ENCODE measurements around the gene GABRE.

The GABRE gene

DNA sequence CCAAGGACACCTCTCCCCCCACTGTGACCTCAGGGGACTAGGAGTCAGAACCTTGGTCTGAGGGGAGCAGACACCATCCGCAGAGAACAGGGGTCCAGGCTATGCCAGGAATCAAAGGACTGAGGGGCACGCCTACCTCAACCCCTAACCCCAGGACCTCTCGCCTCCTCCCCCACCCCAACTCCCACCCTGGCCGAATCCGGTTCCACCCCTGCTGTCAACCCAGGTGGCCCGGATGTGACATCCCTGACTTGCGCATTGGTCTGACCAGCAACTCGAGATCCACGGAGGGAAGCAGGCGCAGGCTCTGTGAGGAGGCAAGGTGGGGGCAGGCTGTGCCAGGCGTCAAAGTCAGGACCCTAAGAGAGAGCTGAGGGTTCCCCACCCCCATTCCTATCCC, 62.3 kb downstream of the GABRE start:
- in situ Hi-C loops (cut with HindIII; ENCODE audit: low sequenced_read_pairs), result no loop called here
- DNase-seq (ENCODE audit: low read depth), result no peak
- no peak overlapping the region for H3K4me3 ChIP-seq (ENCODE audit: low read depth, low read length)
- no peak for TF ChIP-seq CTCF (IDR thresholded peaks at IDR 0.05; ENCODE audit: low read depth, low read length, missing control alignments)

DNA sequence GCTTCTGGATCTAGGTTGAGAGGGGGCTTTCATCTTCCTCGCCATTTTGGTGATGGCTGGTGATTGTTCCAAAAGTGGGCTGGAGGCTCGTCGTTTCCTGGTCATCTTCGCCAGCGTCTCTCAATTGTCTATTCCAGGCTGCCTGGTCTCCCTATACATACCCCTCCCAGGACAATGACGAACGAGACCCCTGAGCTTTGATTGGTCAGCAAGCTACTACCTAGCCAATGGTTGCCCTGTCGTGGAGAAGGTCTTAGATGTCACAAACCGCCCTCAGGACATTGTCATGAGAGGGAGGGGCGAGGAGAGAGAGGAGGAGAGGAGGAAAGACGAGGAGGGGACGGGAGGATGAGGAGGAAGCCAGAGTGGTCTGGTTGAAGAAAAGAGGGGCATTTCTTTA, 69.5 kb downstream of the GABRE start:
- no peak for TF ChIP-seq CTCF (IDR thresholded peaks at IDR 0.05; ENCODE audit: low read depth, low read length, missing control alignments)

More for the DNA sequence above, 69.5 kb downstream of the GABRE start:
- DNase-seq (ENCODE audit: low read depth), result no peak
- H3K4me3 ChIP-seq (ENCODE audit: low read depth, low read length), result no peak overlapping the region
- in situ Hi-C loops (cut with HindIII; ENCODE audit: low sequenced_read_pairs), result no loop called here
